ENCODE data around the gene CAT. TPM values are rescaled to one million over a fixed set of nuclear protein-coding genes. Genes with fewer than 3 reads are reported as not detected.

The CAT gene
- total RNA-seq, 1 donor from 2014 or later: 101 TPM

GRCh38 chr11:34425867-34426266 is 12.9 kb upstream of the CAT start:
- no peak for DNase-seq

GRCh38 chr11:34426766-34427185 is 12.0 kb upstream of the CAT start:
- DNase-seq: peak; percentile 98

- no peak for DNase-seq
Measured at GRCh38 chr11:34427186-34427805, 11.4 kb upstream of the CAT start.

- DNase-seq: no peak
Measured at GRCh38 chr11:34431979-34432378, 6.8 kb upstream of the CAT start.

GRCh38 chr11:34432822-34433221 is 5.9 kb upstream of the CAT start:
- DNase-seq: no peak

GRCh38 chr11:34433899-34434298 is 4.8 kb upstream of the CAT start:
- no peak for DNase-seq

- no peak for DNase-seq
Measured at GRCh38 chr11:34437224-34438125, 1.3 kb upstream of the CAT start.

GRCh38 chr11:34439610-34440198 is 970 bp downstream of the CAT start:
- no peak for DNase-seq

GRCh38 chr11:34441814-34442213 is 3.1 kb downstream of the CAT start:
- DNase-seq: no peak

GRCh38 chr11:34443136-34443535 is 4.4 kb downstream of the CAT start:
- DNase-seq: no peak

- DNase-seq: no peak
Measured at GRCh38 chr11:34444428-34444827, 5.7 kb downstream of the CAT start.

GRCh38 chr11:34445956-34446355 is 7.2 kb downstream of the CAT start:
- DNase-seq: no peak

- no peak for DNase-seq
Measured at GRCh38 chr11:34446386-34446785, 7.7 kb downstream of the CAT start.

GRCh38 chr11:34447044-34447443 is 8.3 kb downstream of the CAT start:
- DNase-seq: no peak

- DNase-seq: no peak
Measured at GRCh38 chr11:34448223-34448994, 9.7 kb downstream of the CAT start.

GRCh38 chr11:34449013-34449412 is 10.3 kb downstream of the CAT start:
- no peak for DNase-seq

GRCh38 chr11:34451053-34451452 is 12.3 kb downstream of the CAT start:
- DNase-seq: no peak

GRCh38 chr11:34454308-34455032 is 15.7 kb downstream of the CAT start:
- DNase-seq: no peak

GRCh38 chr11:34457607-34458006 is 18.9 kb downstream of the CAT start:
- no peak for DNase-seq

GRCh38 chr11:34458525-34458924 is 19.8 kb downstream of the CAT start:
- no peak for DNase-seq

GRCh38 chr11:34459507-34460162 is 20.9 kb downstream of the CAT start:
- DNase-seq: no peak
